ENCODE measurements around the gene IL37. TPM values are rescaled to one million over a fixed set of nuclear protein-coding genes. Genes with fewer than 3 reads are reported as not detected.

Gene IL37
- total RNA-seq, 2 donors from 2014 or later: 1.4 TPM; not detected in 1

DNA sequence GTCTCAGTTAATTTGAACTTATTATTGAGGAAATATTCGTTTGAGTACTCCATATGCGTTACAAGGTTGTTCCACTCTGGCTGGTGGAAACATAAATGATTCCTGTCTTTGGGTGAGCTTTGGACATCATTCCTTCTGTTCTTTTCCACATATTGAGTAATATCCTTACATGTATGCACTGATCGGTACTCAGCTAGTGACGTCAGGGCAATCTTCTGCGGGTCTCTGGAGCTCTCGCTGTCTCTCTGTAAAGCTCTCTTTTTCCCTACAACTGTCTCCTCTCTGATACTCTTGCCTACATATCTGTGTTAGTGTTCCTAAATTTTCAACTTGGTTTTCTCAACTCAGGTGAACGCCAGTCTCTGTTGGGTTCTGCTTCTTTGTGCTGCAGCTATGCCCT lies 43.4 kb downstream of the IL37 start:
- 68% methylated on average over 7 of the region's 7 CpGs for WGBS
- H3K4me1 ChIP-seq (replicated peaks): no peaks in the 10 kb centered on the region

DNA sequence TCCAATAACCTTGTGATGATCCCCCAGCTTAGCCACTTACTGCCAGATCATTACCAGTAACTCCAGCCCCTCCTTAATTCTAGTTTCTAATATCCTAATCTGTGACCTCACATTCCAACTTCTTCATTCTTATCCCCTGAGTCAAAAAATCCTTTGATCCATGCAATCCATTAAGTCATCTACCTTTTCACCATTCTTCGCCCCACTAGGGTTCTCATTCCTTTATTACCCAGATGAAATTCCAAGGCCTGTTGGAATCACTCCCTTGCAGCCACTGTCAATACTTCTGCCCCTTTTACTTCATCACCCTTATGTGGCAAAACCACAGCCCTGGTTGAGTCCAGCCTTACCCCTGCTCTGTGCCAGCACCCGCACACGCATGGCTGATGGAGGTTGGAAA lies 46.5 kb downstream of the IL37 start:
- Histone ChIP-seq H3K4me3 (no peak overlapping the region), H3K27ac (no peak overlapping the region), H3K27me3 (replicated peaks; ENCODE audit: insufficient read depth) (no peaks in the 10 kb centered on the region), H3K4me1 (replicated peaks) (no peaks in the 10 kb centered on the region), H3K36me3 (no peaks in the 10 kb centered on the region), H3K9me3 (no peaks in the 10 kb centered on the region)
- intact Hi-C loops (cut with DNase I): loop anchor here (10.0 kb wide), 2 partner anchors 203 to 333 kb away; no protein-coding TSS in a partner anchor
- no peak for TF ChIP-seq POLR2AphosphoS5 (IDR thresholded peaks at IDR 0.05)
- TF ChIP-seq POLR2A (IDR thresholded peaks at IDR 0.05): no peak
- TF ChIP-seq, protein P1, sequence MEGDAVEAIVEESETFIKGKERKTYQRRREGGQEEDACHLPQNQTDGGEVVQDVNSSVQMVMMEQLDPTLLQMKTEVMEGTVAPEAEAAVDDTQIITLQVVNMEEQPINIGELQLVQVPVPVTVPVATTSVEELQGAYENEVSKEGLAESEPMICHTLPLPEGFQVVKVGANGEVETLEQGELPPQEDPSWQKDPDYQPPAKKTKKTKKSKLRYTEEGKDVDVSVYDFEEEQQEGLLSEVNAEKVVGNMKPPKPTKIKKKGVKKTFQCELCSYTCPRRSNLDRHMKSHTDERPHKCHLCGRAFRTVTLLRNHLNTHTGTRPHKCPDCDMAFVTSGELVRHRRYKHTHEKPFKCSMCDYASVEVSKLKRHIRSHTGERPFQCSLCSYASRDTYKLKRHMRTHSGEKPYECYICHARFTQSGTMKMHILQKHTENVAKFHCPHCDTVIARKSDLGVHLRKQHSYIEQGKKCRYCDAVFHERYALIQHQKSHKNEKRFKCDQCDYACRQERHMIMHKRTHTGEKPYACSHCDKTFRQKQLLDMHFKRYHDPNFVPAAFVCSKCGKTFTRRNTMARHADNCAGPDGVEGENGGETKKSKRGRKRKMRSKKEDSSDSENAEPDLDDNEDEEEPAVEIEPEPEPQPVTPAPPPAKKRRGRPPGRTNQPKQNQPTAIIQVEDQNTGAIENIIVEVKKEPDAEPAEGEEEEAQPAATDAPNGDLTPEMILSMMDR (IDR thresholded peaks at IDR 0.05): no peak
- DNase-seq (ENCODE audit: low spot score): no peak
- 99% methylated on average over 3 of the region's 3 CpGs for WGBS

More for the DNA sequence above, 43.4 kb downstream of the IL37 start:
- TF ChIP-seq, protein P1 (IDR thresholded peaks at IDR 0.05): no peak
- no peak for TF ChIP-seq POLR2A (IDR thresholded peaks at IDR 0.05)
- TF ChIP-seq POLR2AphosphoS5 (IDR thresholded peaks at IDR 0.05): no peak
- no peak for DNase-seq (ENCODE audit: low spot score)
- intact Hi-C loops (cut with DNase I): loop anchor here (10.0 kb wide), 2 partner anchors 200 to 330 kb away; no protein-coding TSS in a partner anchor
- H3K36me3 ChIP-seq: no peaks in the 10 kb centered on the region
- H3K9me3 ChIP-seq: no peaks in the 10 kb centered on the region
- no peaks in the 10 kb centered on the region for H3K27me3 ChIP-seq (replicated peaks; ENCODE audit: insufficient read depth)
- no peak overlapping the region for H3K4me3 ChIP-seq
- H3K27ac ChIP-seq: no peak overlapping the region

DNA sequence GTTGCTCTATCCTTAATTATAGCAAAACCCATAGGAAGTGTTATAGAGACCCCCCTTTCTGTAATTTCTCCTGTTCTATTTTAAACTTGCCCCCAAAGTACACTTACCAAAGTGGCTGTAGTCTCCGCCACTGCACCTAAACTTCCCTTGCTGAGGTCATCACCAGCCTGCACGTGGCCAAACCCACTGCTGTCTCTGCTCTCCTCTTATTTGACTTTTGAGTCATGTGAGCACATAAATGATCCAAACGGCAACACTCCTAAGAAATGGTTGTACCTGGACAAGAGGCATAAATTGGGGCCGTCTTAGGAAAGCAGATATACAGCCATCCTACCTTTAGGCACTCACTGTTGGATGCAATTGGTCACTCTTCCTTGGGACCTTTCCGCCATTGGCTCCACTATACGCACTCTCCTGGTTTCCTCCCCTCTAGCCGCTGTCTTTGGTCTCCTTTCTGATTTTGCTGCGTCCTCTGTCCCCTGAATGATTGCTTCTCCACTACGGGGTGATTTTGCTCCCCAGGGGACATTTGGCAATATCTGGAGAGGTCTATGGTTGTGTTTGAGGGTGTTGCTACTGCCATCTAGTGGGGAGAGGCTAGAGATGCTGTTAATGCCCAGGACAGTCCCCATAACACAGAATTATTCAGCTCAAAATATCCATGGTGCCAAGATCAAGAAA lies 47.6 kb downstream of the IL37 start:
- DNase-seq (ENCODE audit: low spot score): peak; percentile 16
- WGBS: 52% methylated on average over 9 of the region's 9 CpGs
- intact Hi-C loops (cut with DNase I): loop anchor here (10.0 kb wide), 2 partner anchors 204 to 334 kb away; no protein-coding TSS in a partner anchor
- no peaks in the 10 kb centered on the region for H3K36me3 ChIP-seq
- no peaks in the 10 kb centered on the region for H3K27me3 ChIP-seq (replicated peaks; ENCODE audit: insufficient read depth)
- TF ChIP-seq, protein P1 (IDR thresholded peaks at IDR 0.05): peak; percentile 30 to 68 (median 46)
- TF ChIP-seq POLR2AphosphoS5 (IDR thresholded peaks at IDR 0.05) (no peak), POLR2A (IDR thresholded peaks at IDR 0.05) (no peak)
- H3K9me3 ChIP-seq: no peaks in the 10 kb centered on the region
- H3K4me1 ChIP-seq (replicated peaks): no peaks in the 10 kb centered on the region
- no peak overlapping the region for H3K4me3 ChIP-seq
- no peak overlapping the region for H3K27ac ChIP-seq

DNA sequence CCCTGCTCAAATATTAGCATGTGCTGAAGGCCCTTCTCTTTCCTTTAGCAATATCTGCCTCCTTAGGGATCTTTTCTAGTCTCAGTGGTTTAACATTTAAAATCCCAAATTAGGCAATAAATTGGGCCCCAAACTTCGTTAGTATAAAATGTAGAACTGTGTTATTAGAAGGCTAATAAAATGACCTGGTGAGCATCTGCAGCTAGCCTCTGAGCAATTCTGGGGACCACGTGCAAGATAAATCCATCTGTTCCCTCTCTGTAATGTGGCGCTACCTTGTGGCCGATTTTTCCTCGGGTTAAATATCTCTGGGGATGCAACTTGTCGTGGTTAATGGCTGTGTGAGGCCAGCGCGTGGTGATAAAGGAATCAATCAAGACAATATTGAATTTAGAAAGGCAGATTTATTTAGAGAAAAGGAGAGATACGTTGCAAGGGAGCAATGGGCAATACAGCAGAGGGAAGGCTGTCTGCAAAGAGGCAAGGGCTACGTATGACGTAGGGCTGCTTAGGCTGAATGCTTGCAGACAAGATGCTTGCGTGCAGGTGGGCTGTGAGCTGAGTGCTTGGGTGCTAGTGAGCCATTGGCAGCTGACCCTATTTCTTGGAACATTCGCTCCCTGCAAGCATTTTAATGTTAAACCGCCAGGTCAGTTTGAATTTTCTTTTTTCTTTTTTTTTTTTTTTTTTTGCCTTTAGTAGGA lies 48.3 kb downstream of the IL37 start:
- no peak for DNase-seq (ENCODE audit: low spot score)
- no peak for TF ChIP-seq POLR2AphosphoS5 (IDR thresholded peaks at IDR 0.05)
- TF ChIP-seq, protein P1 (IDR thresholded peaks at IDR 0.05): peak in 1 of 4 experiments; percentile 0
- Histone ChIP-seq H3K27me3 (replicated peaks; ENCODE audit: insufficient read depth) (no peaks in the 10 kb centered on the region), H3K27ac (no peak overlapping the region), H3K4me3 (no peak overlapping the region), H3K36me3 (no peaks in the 10 kb centered on the region), H3K4me1 (replicated peaks) (no peaks in the 10 kb centered on the region), H3K9me3 (no peaks in the 10 kb centered on the region)
- WGBS: 81% methylated on average over 14 of the region's 14 CpGs
- intact Hi-C loops (cut with DNase I): loop anchor here (10.0 kb wide), 2 partner anchors 204 to 334 kb away; no protein-coding TSS in a partner anchor

Data from prostate gland (tissue), 2 donors.